Neuronal stem cell (in vitro differentiated cells): ENCODE measurements around the gene FOXP1.

Source experiments
- DNase-seq: peaks from one replicate; pipeline ENCODE4 v3.0.0-alpha.2; 2013; ENCODE audit warnings: low spot score
- H2AFZ ChIP-seq: one replicate; pipeline ENCODE4 v1.6.1; 2013; ENCODE audit warnings: mild to moderate bottlenecking, low read length, inconsistent platforms
- H2AK5ac ChIP-seq: 2 replicates; pipeline ENCODE4 v1.6.1; 2013; ENCODE audit warnings: low read depth, mild to moderate bottlenecking, inconsistent platforms, low read length, moderate library complexity, mixed read lengths
- H2BK120ac ChIP-seq: 2 replicates; pipeline ENCODE4 v1.6.1; 2013; ENCODE audit warnings: low read depth, mild to moderate bottlenecking, inconsistent platforms, low read length, moderate library complexity, mixed read lengths
- H2BK12ac ChIP-seq: one replicate; pipeline ENCODE4 v1.6.1; 2013; ENCODE audit warnings: low read length, inconsistent platforms
- H2BK15ac ChIP-seq: 2 replicates; pipeline ENCODE4 v1.6.1; 2013; ENCODE audit warnings: mild to moderate bottlenecking, low read length, inconsistent platforms, mixed read lengths
- H2BK5ac ChIP-seq: one replicate; pipeline ENCODE4 v1.6.1; 2013; ENCODE audit warnings: inconsistent platforms, mild to moderate bottlenecking, low read length, moderate library complexity
- H3K14ac ChIP-seq: one replicate; pipeline ENCODE4 v1.6.1; 2013; ENCODE audit warnings: low read length, inconsistent platforms
- H3K18ac ChIP-seq: 2 replicates; pipeline ENCODE4 v1.6.1; 2013; ENCODE audit warnings: low read length, inconsistent platforms
- H3K23ac ChIP-seq: 2 replicates; pipeline ENCODE4 v1.6.1; 2013; ENCODE audit warnings: low read depth, mild to moderate bottlenecking, mixed read lengths, low read length, inconsistent platforms; ENCODE audit not compliant: poor library complexity
- H3K27ac ChIP-seq: replicated peaks from 3 replicates; pipeline ENCODE4 v1.5.1; 2013; ENCODE audit warnings: low read length, inconsistent platforms
- H3K27me3 ChIP-seq, 3 experiments: 2 replicates each; pipeline ENCODE4 v1.6.1; 2013; ENCODE audit warnings: low read length in 3 of 3, mild to moderate bottlenecking in 2 of 3, inconsistent platforms in 1 of 3, low read depth in 1 of 3, mixed read lengths in 1 of 3, moderate library complexity in 1 of 3; ENCODE audit not compliant: control insufficient read depth in 3 of 3, insufficient read depth in 3 of 3
- H3K36me3 ChIP-seq, 2 donors: replicated peaks in 1 of 2; 2 replicates each; pipeline ENCODE4 v1.6.1; 2013; ENCODE audit warnings: low read length in 2 of 2; ENCODE audit not compliant: control insufficient read depth in 2 of 2, insufficient read depth in 2 of 2
- H3K4ac ChIP-seq: 2 replicates; pipeline ENCODE4 v1.6.1; 2013; ENCODE audit warnings: inconsistent platforms, mild to moderate bottlenecking, low read length, moderate library complexity
- H3K4me1 ChIP-seq, 2 donors: 1 replicate in 1 of 2; 2 replicates in 1 of 2; pipeline ENCODE4 v1.6.1; 2013; ENCODE audit warnings: low read length in 2 of 2, low read depth in 1 of 2; ENCODE audit not compliant: control insufficient read depth in 2 of 2, insufficient read depth in 1 of 2
- H3K4me2 ChIP-seq: one replicate; pipeline ENCODE4 v1.6.1; 2013; ENCODE audit warnings: mild to moderate bottlenecking, low read length, inconsistent platforms; ENCODE audit not compliant: insufficient read depth, poor library complexity, severe bottlenecking
- H3K4me3 ChIP-seq, 2 donors: 2 replicates each; pipeline ENCODE4 v1.5.1; 2013; ENCODE audit warnings: low read length in 2 of 2, mild to moderate bottlenecking in 2 of 2, inconsistent platforms in 1 of 2, moderate library complexity in 1 of 2
- H3K79me1 ChIP-seq: one replicate; pipeline ENCODE4 v1.6.1; 2013; ENCODE audit warnings: low read depth, mild to moderate bottlenecking, inconsistent platforms, low read length, moderate library complexity
- H3K9ac ChIP-seq: one replicate; pipeline ENCODE4 v1.6.1; 2013; ENCODE audit warnings: mild to moderate bottlenecking, low read depth, low read length, inconsistent platforms; ENCODE audit not compliant: poor library complexity
- H3K9me3 ChIP-seq, 2 donors: replicated peaks in 1 of 2; 2 replicates each; pipeline versions ENCODE3 to v1.6.1; 2013; ENCODE audit warnings: low read length in 2 of 2, mild to moderate bottlenecking in 2 of 2, inconsistent platforms in 1 of 2, low read depth in 1 of 2, mixed read lengths in 1 of 2, moderate library complexity in 1 of 2; ENCODE audit not compliant: control insufficient read depth in 2 of 2, insufficient read depth in 1 of 2
- H4K8ac ChIP-seq: one replicate; pipeline ENCODE4 v1.6.1; 2013; ENCODE audit warnings: low read depth, mild to moderate bottlenecking, inconsistent platforms, low read length, moderate library complexity
- H4K91ac ChIP-seq: one replicate; pipeline ENCODE4 v1.6.1; 2013; ENCODE audit warnings: low read length, low read depth, mild to moderate bottlenecking, inconsistent platforms; ENCODE audit not compliant: poor library complexity
- WGBS, 2 donors: extraction: QIAGEN DNeasy Blood & Tissue Kit; methylation state at CpG; one replicate each; pipeline ENCODE4 v1.1.7; 2013; ENCODE audit warnings: missing lambda C conversion rate in 2 of 2, mixed read lengths in 1 of 2; ENCODE audit not compliant: insufficient read length in 2 of 2, insufficient replicate concordance in 1 of 2; ENCODE audit errors: extremely low coverage in 2 of 2; 5-methylcytosine and 5-hydroxymethylcytosine counted together

Gene FOXP1

GRCh38 chr3:71171247-71171646 is 412.3 kb downstream of the FOXP1 start:
- H2BK5ac ChIP-seq: no peak overlapping the region
- H3K36me3 ChIP-seq: no peaks in the 10 kb centered on the region
- no peak overlapping the region for H3K23ac ChIP-seq
- H3K79me1 ChIP-seq: no peaks in the 10 kb centered on the region
- no peak overlapping the region for H3K14ac ChIP-seq
- no peak overlapping the region for H2AFZ ChIP-seq
- H2BK15ac ChIP-seq: no peak overlapping the region
- H3K4me2 ChIP-seq: no peak overlapping the region
- H4K91ac ChIP-seq: no peak overlapping the region
- H3K9me3 ChIP-seq: no peaks in the 10 kb centered on the region
- WGBS, 2 donors: no CpG with 5 or more reads among the region's 7 CpGs
- no peak overlapping the region for H3K4ac ChIP-seq
- H2BK120ac ChIP-seq: no peak overlapping the region
- no peak for DNase-seq
- no peak overlapping the region for H3K9ac ChIP-seq
- H2AK5ac ChIP-seq: no peak overlapping the region
- H3K18ac ChIP-seq: no peak overlapping the region
- no peaks in the 10 kb centered on the region for H3K27me3 ChIP-seq
- H3K27ac ChIP-seq: no peak overlapping the region
- H2BK12ac ChIP-seq: no peak overlapping the region
- no peak overlapping the region for H4K8ac ChIP-seq
- no peak overlapping the region for H3K4me3 ChIP-seq
- H3K4me1 ChIP-seq: peaks cover 5 to 17% of the 10 kb centered on the region in 2 donors

- H3K4me2 ChIP-seq: no peak overlapping the region
- WGBS, 2 donors: no CpG with 5 or more reads among the region's 11 CpGs
Observed at GRCh38 chr3:71168880-71169411, 414.6 kb downstream of the FOXP1 start.

GRCh38 chr3:71168121-71168721 is 415.3 kb downstream of the FOXP1 start:
- Histone ChIP-seq H3K9me3 (peaks cover 0 to 2% of the 10 kb centered on the region in 2 donors), H3K79me1 (no peaks in the 10 kb centered on the region), H3K27ac (no peak overlapping the region), H3K36me3 (no peaks in the 10 kb centered on the region), H2BK5ac (no peak overlapping the region), H3K18ac (no peak overlapping the region), H3K4me3 (no peak overlapping the region), H2AFZ (no peak overlapping the region), H3K27me3 (no peaks in the 10 kb centered on the region), H2BK12ac (no peak overlapping the region), H4K8ac (no peak overlapping the region), H2BK15ac (no peak overlapping the region), H3K9ac (no peak overlapping the region), H3K4ac (no peak overlapping the region), H3K14ac (no peak overlapping the region), H3K4me1 (peaks cover 5 to 17% of the 10 kb centered on the region in 2 donors), H2AK5ac (no peak overlapping the region), H2BK120ac (no peak overlapping the region), H4K91ac (no peak overlapping the region), H3K23ac (no peak overlapping the region), H3K4me2 (no peak overlapping the region)
- WGBS, 2 donors: no CpG with 5 or more reads among the region's 6 CpGs
- DNase-seq: no peak

More at GRCh38 chr3:71168880-71169411, 414.6 kb downstream of the FOXP1 start:
- Histone ChIP-seq H3K18ac (no peak overlapping the region), H3K36me3 (no peaks in the 10 kb centered on the region), H3K14ac (no peak overlapping the region), H2AK5ac (no peak overlapping the region), H3K27ac (no peak overlapping the region), H4K91ac (no peak overlapping the region), H3K9me3 (peaks cover 0 to 2% of the 10 kb centered on the region in 2 donors), H2BK120ac (no peak overlapping the region), H2BK15ac (no peak overlapping the region), H2AFZ (peak overlapping the region; percentile 61), H3K4ac (no peak overlapping the region), H2BK12ac (no peak overlapping the region), H3K27me3 (no peaks in the 10 kb centered on the region), H4K8ac (no peak overlapping the region), H3K4me3 (no peak overlapping the region), H3K23ac (no peak overlapping the region), H3K4me1 (peaks cover 5 to 17% of the 10 kb centered on the region in 2 donors), H3K79me1 (no peaks in the 10 kb centered on the region), H2BK5ac (no peak overlapping the region), H3K9ac (no peak overlapping the region)
- DNase-seq: no peak

- no peak overlapping the region for H2BK120ac ChIP-seq
- no peak overlapping the region for H3K14ac ChIP-seq
- no peak overlapping the region for H3K4ac ChIP-seq
- peaks cover 0 to 2% of the 10 kb centered on the region in 2 donors for H3K9me3 ChIP-seq
- H2AFZ ChIP-seq: no peak overlapping the region
- no peak overlapping the region for H2AK5ac ChIP-seq
- H3K4me3 ChIP-seq: no peak overlapping the region
- no peak overlapping the region for H2BK12ac ChIP-seq
- H4K8ac ChIP-seq: no peak overlapping the region
- H3K79me1 ChIP-seq: no peaks in the 10 kb centered on the region
- H3K27me3 ChIP-seq: no peaks in the 10 kb centered on the region
- WGBS, 2 donors: no CpG with 5 or more reads among the region's 10 CpGs
- H2BK5ac ChIP-seq: no peak overlapping the region
- no peak overlapping the region for H3K9ac ChIP-seq
- no peak overlapping the region for H3K4me2 ChIP-seq
- peaks cover 5 to 17% of the 10 kb centered on the region in 2 donors for H3K4me1 ChIP-seq
- no peak overlapping the region for H2BK15ac ChIP-seq
- H3K18ac ChIP-seq: no peak overlapping the region
- H3K36me3 ChIP-seq: no peaks in the 10 kb centered on the region
- no peak overlapping the region for H4K91ac ChIP-seq
- DNase-seq: no peak
- H3K27ac ChIP-seq: no peak overlapping the region
- H3K23ac ChIP-seq: no peak overlapping the region
Observed at GRCh38 chr3:71166339-71167240, 416.9 kb downstream of the FOXP1 start.
